ENCODE measurements around the gene AGO3.
A peak's percentile ranks its signal among the peaks of the same experiment; 100 is the strongest.
"Not testable (repeated sequence)": the region's sequence is repeated elsewhere in the genome, so short reads cannot be mapped to it uniquely, and the experiment has no call there.

AGO3 gene

DNA sequence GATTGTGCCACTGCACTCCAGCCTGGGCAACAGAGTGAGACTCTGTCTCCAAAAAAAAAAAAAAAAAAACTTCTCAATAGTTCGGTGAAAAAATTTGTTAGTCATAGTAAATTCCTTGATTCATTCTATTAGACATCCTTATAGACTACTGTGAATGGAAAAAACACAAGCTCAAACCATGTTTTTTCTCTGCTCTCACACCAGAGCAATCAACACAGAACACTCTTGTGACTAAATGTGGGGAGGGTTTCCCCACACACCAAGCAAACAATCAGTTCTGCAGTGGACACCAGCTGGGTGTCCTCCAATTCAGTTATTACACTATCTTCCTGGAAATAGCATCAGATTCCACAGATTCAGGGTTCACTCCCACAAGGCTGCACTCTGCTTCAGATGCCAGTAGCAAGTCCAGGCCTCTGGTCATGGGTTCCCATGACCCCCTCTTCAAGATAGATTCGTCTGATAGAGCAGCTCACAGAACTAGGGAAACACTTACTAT lies 83.9 kb downstream of the AGO3 start:
- no peak for DNase-seq

DNA sequence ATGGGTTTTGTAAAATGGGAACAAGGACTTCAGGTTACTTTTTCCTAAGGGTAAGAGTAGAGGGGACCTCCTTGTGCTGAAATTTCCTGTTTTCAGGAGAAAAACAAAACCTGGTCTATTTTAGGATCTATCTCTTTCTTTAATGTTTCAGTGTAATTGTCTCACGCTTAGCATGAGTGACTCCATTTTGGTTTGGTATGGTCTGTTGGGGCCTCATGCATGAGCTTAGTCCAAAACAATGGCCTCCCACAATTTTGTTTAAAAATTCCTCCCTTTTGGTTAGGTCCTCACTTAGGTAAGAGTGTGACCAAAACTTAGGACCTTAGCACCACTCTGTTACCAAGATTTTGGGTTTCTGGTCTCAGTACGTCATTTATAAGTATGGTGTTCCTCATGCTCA lies 85.8 kb downstream of the AGO3 start:
- DNase-seq: no peak

- no peak for DNase-seq
Observed at GRCh38 chr1:36023098-36023769, 92.3 kb downstream of the AGO3 start.

- DNase-seq: not testable (repeated sequence)
Observed at GRCh38 chr1:36024024-36024423, 93.1 kb downstream of the AGO3 start.

DNA sequence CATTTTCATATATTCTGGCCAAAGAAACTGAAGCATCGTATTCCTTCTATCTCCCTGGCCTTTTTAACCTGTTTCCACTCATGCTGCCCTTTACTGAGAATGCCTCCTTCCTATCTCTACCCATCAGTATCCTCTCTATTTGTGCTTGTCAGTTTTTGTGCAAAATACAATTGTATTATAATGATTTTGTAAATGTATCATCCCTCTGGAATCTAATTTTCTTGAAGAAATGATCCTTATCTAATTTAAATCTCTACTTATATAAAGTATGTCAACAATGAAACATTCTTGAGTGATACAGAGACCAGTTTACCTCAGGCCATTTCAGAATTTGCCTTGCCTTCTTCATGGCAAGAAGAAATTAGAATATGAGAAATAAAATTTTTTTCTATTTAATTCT lies 93.9 kb downstream of the AGO3 start:
- no peak for DNase-seq

- no peak for DNase-seq
Observed at GRCh38 chr1:36027766-36028165, 96.9 kb downstream of the AGO3 start.

DNA sequence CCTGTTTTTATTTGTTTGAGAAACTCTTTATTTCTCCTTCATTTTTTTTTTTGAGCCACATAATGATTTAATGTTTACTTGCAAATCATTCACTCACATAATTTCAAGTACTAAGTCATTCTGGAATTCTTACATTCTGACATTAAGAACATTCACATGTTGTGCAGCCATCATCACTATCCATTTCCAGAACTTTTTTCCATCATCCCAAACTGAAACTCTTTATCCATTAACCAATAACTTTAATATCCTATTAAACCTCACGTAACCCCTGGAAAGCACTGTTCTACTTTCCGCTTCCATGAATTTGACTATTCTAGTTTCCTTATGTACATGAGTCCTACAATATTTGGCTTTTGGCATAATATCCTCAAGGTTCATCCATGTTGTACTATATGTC lies 100.5 kb downstream of the AGO3 start:
- no peak for DNase-seq

DNA sequence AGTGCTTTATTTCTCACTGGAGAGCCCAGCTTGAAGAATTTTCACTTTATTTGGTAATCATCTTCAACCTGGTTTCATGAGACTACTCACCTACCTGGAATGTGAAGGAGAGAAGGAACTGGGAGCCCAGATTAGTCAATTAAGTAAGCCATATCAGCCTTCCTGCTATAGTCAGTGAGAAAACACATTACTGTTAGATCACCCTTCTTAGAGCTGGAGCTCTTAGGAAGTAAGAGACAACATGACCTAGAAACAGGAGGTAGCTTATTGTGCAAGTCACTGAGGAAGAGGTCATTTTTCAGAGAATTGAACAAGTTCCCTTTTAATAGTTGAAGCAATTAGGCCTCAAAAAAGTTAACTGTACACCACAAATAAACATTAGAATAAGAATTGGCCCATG lies 103.8 kb downstream of the AGO3 start:
- DNase-seq: peak; percentile 62

GRCh38 chr1:36035154-36035553 lies 104.2 kb downstream of the AGO3 start:
- DNase-seq: no peak

DNA sequence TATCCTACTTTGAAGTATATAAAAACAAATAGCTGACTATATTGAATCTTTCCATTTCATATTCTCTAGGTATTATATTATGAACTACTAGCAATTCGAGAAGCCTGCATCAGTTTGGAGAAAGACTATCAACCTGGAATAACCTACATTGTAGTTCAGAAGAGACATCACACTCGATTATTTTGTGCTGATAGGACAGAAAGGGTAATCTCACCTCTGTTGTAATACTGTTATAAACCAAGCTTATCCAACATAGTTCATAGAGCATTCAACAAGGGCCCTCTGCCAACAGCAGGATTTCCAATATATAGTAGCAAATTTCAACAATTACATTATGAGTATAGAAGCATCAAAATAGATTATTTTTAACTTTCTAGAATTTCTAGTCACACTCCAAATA lies 109.3 kb downstream of the AGO3 start:
- DNase-seq: no peak

DNA sequence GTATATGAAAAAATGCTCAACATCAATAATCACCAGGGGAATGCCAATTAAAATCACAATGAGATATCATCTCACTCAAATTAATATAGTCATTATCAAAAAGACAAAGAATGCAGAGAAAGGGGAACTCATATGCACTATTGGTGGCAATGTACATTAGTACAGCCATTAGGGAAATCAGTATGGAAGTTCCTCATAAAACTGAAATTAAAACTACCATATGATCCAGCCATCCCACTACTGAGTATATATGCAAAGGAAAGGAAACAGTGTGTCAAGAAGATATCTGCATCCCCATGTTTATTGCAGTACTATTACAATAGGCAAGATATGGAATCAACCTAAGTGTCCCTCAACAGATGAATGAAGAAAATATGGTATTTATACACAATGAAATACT lies 120.9 kb downstream of the AGO3 start:
- no peak for DNase-seq

DNA sequence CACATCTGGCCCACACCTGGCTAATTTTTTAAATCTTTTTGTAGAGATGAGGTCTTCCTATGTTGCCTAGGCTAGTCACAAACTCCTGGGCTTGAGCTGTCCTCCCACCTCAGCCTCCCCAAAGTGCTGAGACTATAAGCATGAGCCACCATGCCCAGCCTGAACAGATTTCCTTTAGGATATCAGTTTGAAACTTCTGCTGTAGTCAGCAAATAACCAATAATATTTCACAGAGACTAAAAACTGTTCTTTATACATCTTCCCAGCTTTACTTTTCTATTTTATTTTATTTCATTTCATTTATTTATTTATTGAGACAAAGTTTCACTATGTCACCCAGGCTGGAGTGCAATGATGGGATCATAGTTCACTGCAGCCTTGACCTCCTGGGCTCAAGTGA lies 123.1 kb downstream of the AGO3 start:
- DNase-seq: no peak

- DNase-seq: no peak
Observed at GRCh38 chr1:36055706-36056105, 124.8 kb downstream of the AGO3 start.

- DNase-seq: no peak
Observed at GRCh38 chr1:36062315-36062714, 131.4 kb downstream of the AGO3 start.

DNA sequence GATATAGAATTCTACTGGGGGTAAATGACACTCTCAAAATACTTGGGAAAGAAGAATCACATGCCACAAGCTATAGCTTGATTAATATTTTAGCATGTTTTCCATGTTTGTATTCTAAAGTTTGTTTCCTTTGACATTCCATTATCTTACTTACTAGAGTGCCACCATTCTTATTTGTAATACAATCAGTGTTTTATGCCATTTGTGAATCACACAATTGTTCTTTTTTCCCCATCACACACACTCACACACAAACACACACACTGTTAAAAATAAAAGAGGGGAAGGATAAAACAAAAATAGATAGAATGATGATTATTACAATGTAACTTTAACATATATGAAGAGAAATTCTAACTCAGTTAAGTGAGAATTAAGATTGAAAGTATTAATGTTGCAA lies 137.0 kb downstream of the AGO3 start:
- no peak for DNase-seq

GRCh38 chr1:36068866-36069265 lies 138.0 kb downstream of the AGO3 start:
- DNase-seq: no peak

DNA sequence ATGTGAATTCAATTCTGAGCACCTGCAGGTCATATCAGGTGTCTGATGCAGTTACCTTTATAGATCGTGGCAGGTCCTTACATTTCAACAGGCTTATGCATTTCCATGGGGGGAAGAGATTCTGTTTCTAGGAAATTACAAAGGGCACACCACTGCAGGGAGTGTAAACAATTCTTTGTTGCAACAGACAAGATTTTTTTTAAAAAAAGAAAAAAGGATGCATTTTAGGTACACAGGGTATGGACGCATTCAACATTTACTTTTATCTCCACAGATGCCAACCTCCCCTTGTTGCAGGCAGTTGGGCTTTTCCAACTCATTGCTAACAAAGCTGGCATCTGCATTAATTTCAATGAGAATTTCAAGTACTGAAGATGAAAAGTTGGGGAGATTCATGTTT lies 139.4 kb downstream of the AGO3 start:
- no peak for DNase-seq

GRCh38 chr1:36076979-36077573 lies 146.2 kb downstream of the AGO3 start:
- DNase-seq: no peak

DNA sequence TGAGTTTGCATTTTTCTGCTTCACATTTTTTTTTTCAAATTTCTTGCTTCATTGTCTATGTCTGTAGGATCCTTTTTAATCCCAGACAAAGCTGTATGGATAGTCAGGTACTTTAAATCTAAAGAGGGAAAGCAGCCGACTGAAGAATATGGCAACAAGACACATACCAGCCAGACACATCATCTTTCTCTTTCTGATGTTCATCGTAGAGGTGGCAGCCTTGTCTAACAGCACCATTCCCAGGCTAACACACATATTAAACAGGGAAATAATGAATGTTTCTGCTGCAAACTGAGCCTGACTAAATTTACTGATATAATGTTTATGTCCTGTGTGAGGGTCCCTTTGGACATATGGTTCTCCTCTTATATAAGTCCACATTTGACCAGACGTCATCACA lies 149.3 kb downstream of the AGO3 start:
- DNase-seq: no peak

DNA sequence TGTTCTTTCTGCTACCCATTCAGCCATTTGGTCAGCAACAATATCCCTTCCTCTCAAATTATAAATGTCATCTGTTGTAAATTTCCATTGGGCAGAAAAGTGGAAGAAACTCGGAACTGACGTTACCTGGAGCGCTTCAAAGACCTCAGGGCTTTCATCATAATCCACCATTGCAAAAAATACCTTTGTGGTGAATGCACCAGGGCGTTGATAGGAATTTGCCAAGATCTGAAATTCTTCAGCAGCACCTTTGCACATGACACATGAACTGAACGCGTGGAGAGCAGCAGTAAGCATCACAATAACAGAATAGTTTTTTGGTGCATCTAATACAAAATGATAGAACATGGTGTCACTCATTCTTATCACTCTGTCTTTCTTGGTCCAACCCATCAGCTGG lies 149.9 kb downstream of the AGO3 start:
- DNase-seq: no peak

GRCh38 chr1:36081926-36082485 lies 151.1 kb downstream of the AGO3 start:
- no peak for DNase-seq

DNA sequence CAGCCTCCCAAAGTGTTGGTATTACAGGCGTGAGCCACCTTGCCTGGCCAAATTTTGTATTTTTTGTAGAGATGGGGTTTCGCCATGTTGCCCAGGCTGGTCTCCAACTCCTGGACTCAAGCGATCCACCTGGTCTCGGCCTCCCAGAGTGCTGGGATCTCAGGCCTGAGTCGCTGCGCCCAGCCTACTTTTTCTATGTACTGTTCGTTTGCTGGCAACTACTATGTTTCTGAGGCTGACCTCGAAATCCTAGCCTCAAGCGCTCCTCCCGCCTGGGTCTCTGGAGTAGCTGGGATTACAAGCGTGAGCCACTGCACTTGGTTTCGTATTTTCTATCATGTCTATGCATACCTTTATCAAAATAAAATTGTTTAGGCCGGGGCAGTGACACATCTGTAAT lies 152.3 kb downstream of the AGO3 start:
- no peak for DNase-seq

- DNase-seq: peak; percentile 53
Observed at GRCh38 chr1:36083635-36084496, 153.0 kb downstream of the AGO3 start, which contains the start of gene TEKT2. Gene TEKT2, plus strand, starts transcription at chr1:36084094. Its CDS starts 828 bp downstream, at chr1:36084922.
